SU-DHL-6 (cell line): ENCODE results near the gene SLC16A8.

Experiments used
- CTCF ChIP-seq: fragments of 200-600 bp; sonication (generic); IDR thresholded peaks from one replicate; pipeline ENCODE4 v1.5.1; 2017; ENCODE audit warnings: antibody characterized with exemption, mild to moderate bottlenecking, low read length, moderate library complexity; ENCODE audit not compliant: insufficient read depth, poor library complexity, severe bottlenecking
- EZH2phosphoT487 ChIP-seq: fragments of 200-600 bp; sonication (generic), shearing (Covaris generic); conservative IDR thresholded peaks from 2 replicates; pipeline ENCODE4 v1.6.1; 2018; ENCODE audit warnings: mild to moderate bottlenecking, antibody characterized with exemption, low read length, moderate library complexity, mixed read lengths

GRCh38 chr22:38028344-38029130 lies 55.4 kb downstream of the SLC16A8 start:
- TF ChIP-seq CTCF (no peak), EZH2phosphoT487 (no peak)
